ENCODE results near the gene SNX20.

GRCh38 chr16:50711040-50711439, 29.9 kb upstream of the SNX20 start:
- TF ChIP-seq, protein P1, sequence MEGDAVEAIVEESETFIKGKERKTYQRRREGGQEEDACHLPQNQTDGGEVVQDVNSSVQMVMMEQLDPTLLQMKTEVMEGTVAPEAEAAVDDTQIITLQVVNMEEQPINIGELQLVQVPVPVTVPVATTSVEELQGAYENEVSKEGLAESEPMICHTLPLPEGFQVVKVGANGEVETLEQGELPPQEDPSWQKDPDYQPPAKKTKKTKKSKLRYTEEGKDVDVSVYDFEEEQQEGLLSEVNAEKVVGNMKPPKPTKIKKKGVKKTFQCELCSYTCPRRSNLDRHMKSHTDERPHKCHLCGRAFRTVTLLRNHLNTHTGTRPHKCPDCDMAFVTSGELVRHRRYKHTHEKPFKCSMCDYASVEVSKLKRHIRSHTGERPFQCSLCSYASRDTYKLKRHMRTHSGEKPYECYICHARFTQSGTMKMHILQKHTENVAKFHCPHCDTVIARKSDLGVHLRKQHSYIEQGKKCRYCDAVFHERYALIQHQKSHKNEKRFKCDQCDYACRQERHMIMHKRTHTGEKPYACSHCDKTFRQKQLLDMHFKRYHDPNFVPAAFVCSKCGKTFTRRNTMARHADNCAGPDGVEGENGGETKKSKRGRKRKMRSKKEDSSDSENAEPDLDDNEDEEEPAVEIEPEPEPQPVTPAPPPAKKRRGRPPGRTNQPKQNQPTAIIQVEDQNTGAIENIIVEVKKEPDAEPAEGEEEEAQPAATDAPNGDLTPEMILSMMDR (conservative IDR thresholded peaks at IDR 0.05 in 1 of 2, IDR thresholded peaks at IDR 0.05 in 1 of 2; ENCODE audit: extremely low read depth in 1 of 2, insufficient read depth in 1 of 2, low read depth in 1 of 2, low read length in 2 of 2): no peak
- no peak for TF ChIP-seq EZH2 (IDR thresholded peaks at IDR 0.05; ENCODE audit: borderline replicate concordance, low read length)

Data from mammary epithelial cell (primary cell).